ENCODE data around the gene RASGEF1B.
"Not testable (repeated sequence)": the region's sequence is repeated elsewhere in the genome, so short reads cannot be mapped to it uniquely, and the experiment has no call there.

GRCh38 chr4:81479573-81479972 lies 7.9 kb upstream of the RASGEF1B start:
- not testable (repeated sequence) for TF ChIP-seq POLR2A (IDR thresholded peaks at IDR 0.05; ENCODE audit: low read depth, low read length); POLR2AphosphoS5 (IDR thresholded peaks at IDR 0.05; ENCODE audit: low read depth, low read length); TAF1 (IDR thresholded peaks at IDR 0.05; ENCODE audit: low read depth, low read length); POU2F2 (IDR thresholded peaks at IDR 0.05; ENCODE audit: low read depth, low read length); PAX5 (IDR thresholded peaks at IDR 0.05; ENCODE audit: insufficient read depth, low read length, severe bottlenecking)
